GM12878 (cell line): ENCODE measurements around the gene C1GALT1C1. TPM values are rescaled to one million over a fixed set of nuclear protein-coding genes. Genes with fewer than 3 reads are reported as not detected.

ENCODE experiments used
- ATAC-seq: fragments of 200-7000 bp; cut with Tn5 transposase; 3 replicates; pipeline ENCODE4 v1.9.1; 2020; ENCODE audit warnings: mild to moderate bottlenecking, moderate library complexity
- BruUV-seq: library from RNA; stranded (reverse); fragments of 400-500 nt; replicated peaks from 2 replicates; lab custom pipeline; 2021; lab: Mats Ljungman, UMichigan
- CTCF ChIA-PET: fragments of 300-600 bp; sonication (Branson Sonifier 250); formaldehyde crosslinking; extraction: SDS; loops from one replicate; lab custom pipeline; 2021; ENCODE audit warnings: inconsistent platforms; lab: Yijun Ruan, JAX
- POLR2A ChIA-PET: fragments of 350-600 bp; formaldehyde crosslinking; extraction: SDS; loops from one replicate; lab custom pipeline; 2021; ENCODE audit warnings: inconsistent platforms; lab: Charles Lee
- RAD21 ChIA-PET: fragments of 300-600 bp; sonication (Branson Sonifier 250); formaldehyde crosslinking; loops from one replicate; lab custom pipeline; 2023; ENCODE audit warnings: antibody characterized with exemption; ENCODE audit not compliant: unreplicated experiment; lab: Charles Lee
- SMC1A ChIA-PET: fragments of 300-600 bp; sonication (Branson Sonifier 250); formaldehyde crosslinking; loops from one replicate; lab custom pipeline; 2023; ENCODE audit not compliant: unreplicated experiment, uncharacterized antibody; lab: Charles Lee
- DNase-seq: peaks from one replicate; pipeline ENCODE4 v3.0.0-alpha.2; 2011; ENCODE audit warnings: low read depth, low spot score
- FAIRE-seq: peaks from 3 replicates; lab custom pipeline; 2011; peaks lifted over from hg19 to GRCh38; lab: Jason Lieb, UNC
- H2AFZ ChIP-seq: 2 replicates; pipeline ENCODE4 v1.6.0; 2011; ENCODE audit warnings: low read depth, low read length, control low read depth; ENCODE audit not compliant: control insufficient read depth
- H3K27ac ChIP-seq: 2 replicates; pipeline ENCODE4 v1.5.1; 2011; ENCODE audit warnings: control low read depth; ENCODE audit not compliant: control insufficient read depth, insufficient read depth
- H3K27me3 ChIP-seq, 2 experiments: replicated peaks in 1 of 2; 2 replicates each; pipeline versions ENCODE4 v1.6.0 to v1.6.1; 2011; ENCODE audit warnings: low read length in 1 of 2; ENCODE audit not compliant: control insufficient read depth in 2 of 2, insufficient read depth in 2 of 2
- H3K36me3 ChIP-seq, 2 experiments: 2 replicates each; pipeline ENCODE4 v1.5.1; 2011; ENCODE audit warnings: low read length in 1 of 2; ENCODE audit not compliant: control insufficient read depth in 2 of 2, insufficient read depth in 2 of 2
- H3K4me1 ChIP-seq: 2 replicates; pipeline ENCODE4 v1.6.1; 2011; ENCODE audit warnings: mild to moderate bottlenecking, low read length, moderate library complexity, mixed read lengths; ENCODE audit not compliant: control insufficient read depth, insufficient read depth
- H3K4me2 ChIP-seq: 2 replicates; pipeline ENCODE4 v1.6.0; 2011; ENCODE audit warnings: control low read depth; ENCODE audit not compliant: control insufficient read depth, insufficient read depth
- H3K4me3 ChIP-seq: fragments of 200-600 bp; sonication (generic); 2 replicates; pipeline ENCODE4 v1.5.1; 2016
- H3K79me2 ChIP-seq: 2 replicates; pipeline ENCODE4 v1.6.0; 2011; ENCODE audit warnings: low read length; ENCODE audit not compliant: control insufficient read depth, insufficient read depth
- H3K9ac ChIP-seq: 2 replicates; pipeline ENCODE4 v1.8.0; 2011; ENCODE audit warnings: low read length, control low read depth, mixed read lengths; ENCODE audit not compliant: control insufficient read depth, insufficient read depth
- H3K9me3 ChIP-seq: replicated peaks from 3 replicates; pipeline ENCODE4 v1.5.1; 2011; ENCODE audit warnings: mild to moderate bottlenecking, low read length; ENCODE audit not compliant: control insufficient read depth, insufficient read depth
- H4K20me1 ChIP-seq: 2 replicates; pipeline ENCODE4 v1.6.0; 2011; ENCODE audit not compliant: control insufficient read depth, insufficient read depth
- BACH1 ChIP-seq: fragments of 450-650 bp; IDR thresholded peaks from 2 replicates; pipeline ENCODE4 v1.6.1; 2017; ENCODE audit warnings: mild to moderate bottlenecking, borderline replicate concordance
- CBFB ChIP-seq: IDR thresholded peaks from 2 replicates; pipeline ENCODE4 v1.6.1; 2016; ENCODE audit warnings: antibody characterized with exemption, low read depth
- CBX5 ChIP-seq: sonication (generic); IDR thresholded peaks from 2 replicates; pipeline ENCODE4 v1.6.1; 2016; ENCODE audit warnings: low read depth, moderate library complexity, mild to moderate bottlenecking, inconsistent platforms
- EED ChIP-seq: sonication (generic); IDR thresholded peaks from 2 replicates; pipeline ENCODE4 v1.6.1; 2016; ENCODE audit warnings: antibody characterized with exemption, low read depth
- MTA3 ChIP-seq: IDR thresholded peaks from 2 replicates; pipeline ENCODE4 v1.6.1; 2012; ENCODE audit warnings: low read length, inconsistent platforms, borderline replicate concordance
- RB1 ChIP-seq: fragments of 450-650 bp; formaldehyde crosslinking; IDR thresholded peaks from 2 replicates; pipeline ENCODE4 v1.6.1; 2017; ENCODE audit warnings: mild to moderate bottlenecking, borderline replicate concordance
- TCF12 ChIP-seq: IDR thresholded peaks from 2 replicates; pipeline ENCODE4 v1.6.1; 2011; ENCODE audit warnings: low read depth, mild to moderate bottlenecking, low read length
- ZNF24 ChIP-seq: fragments of 450-650 bp; IDR thresholded peaks from 2 replicates; pipeline ENCODE4 v1.6.1; 2017; ENCODE audit warnings: antibody characterized with exemption, mild to moderate bottlenecking
- WGBS: methylation state at CpG from one replicate; pipeline ENCODE4 v1.1.6; 2016; ENCODE audit warnings: low lambda C conversion rate; ENCODE audit not compliant: insufficient replicate concordance, insufficient coverage; ENCODE audit errors: missing lambda C conversion rate; 5-methylcytosine and 5-hydroxymethylcytosine counted together
- in situ Hi-C: fragments of 300-500 bp; cut with MboI; formaldehyde crosslinking; loops from 9 replicates; pipeline ENCODE4 v1.14.3; 2018; ENCODE audit warnings: mixed read lengths
- intact Hi-C: fragments of 100-400 bp; cut with micrococcal nuclease; formaldehyde crosslinking; loops from one replicate; pipeline ENCODE4 v1.14.2; 2022; ENCODE audit not compliant: unreplicated experiment
- polyA plus RNA-seq, 11 experiments: library from polyadenylated mRNA; depleted of rRNA in 4 of 11; unstranded in 6 of 11; stranded (reverse) in 5 of 11; fragments of >200 nt; fragmentation: Nextera tagmentation in 4 of 11; fragmentation: Illumina TruSeq in 1 of 11; extraction: Ambion mirVana in 4 of 11; extraction: Trizol in 1 of 11; gene quantifications; 1 replicate in 1 of 11; 2 replicates in 10 of 11; pipeline versions ENCODE4 v1.2.1 to v1.2.3, GENCODE V29; 2011 to 2016; ENCODE audit warnings: inconsistent platforms in 2 of 11, missing spikeins in 2 of 11, low read depth in 1 of 11
- total RNA-seq, 4 experiments: library from RNA; depleted of rRNA in 3 of 4; stranded (reverse); fragments of >200 nt in 3 of 4; fragmentation: Illumina TruSeq in 1 of 4; extraction: Trizol in 1 of 4; gene quantifications; 2 replicates each; pipeline versions ENCODE4 v1.2.1 to v1.2.3, GENCODE V29; 2013 to 2021
- TF ChIP-seq, protein P1 (sequence below): IDR thresholded peaks from 2 replicates; pipeline ENCODE4 v1.6.1; 2012; ENCODE audit warnings: improper control_type of control experiment, low read depth, low read length; ENCODE audit not compliant: insufficient replicate concordance
- TF ChIP-seq, protein P2 (sequence below): IDR thresholded peaks from 2 replicates; pipeline ENCODE4 v1.6.1; 2011; ENCODE audit warnings: low read depth, low read length, improper control_type of control experiment, borderline replicate concordance
- TF ChIP-seq, protein P3 (sequence below): fragments of 450-650 bp; IDR thresholded peaks from 2 replicates; pipeline ENCODE4 v1.6.1; 2018; ENCODE audit warnings: borderline replicate concordance, mild to moderate bottlenecking; ENCODE audit not compliant: partially characterized antibody

The C1GALT1C1 gene
- total and polyA plus RNA-seq, 10 of the 15 experiments (the other 5 are each of a cell fraction or from before 2014, with no cell fraction given): 11.6 to 71.7 (median 22.5) TPM

DNA sequence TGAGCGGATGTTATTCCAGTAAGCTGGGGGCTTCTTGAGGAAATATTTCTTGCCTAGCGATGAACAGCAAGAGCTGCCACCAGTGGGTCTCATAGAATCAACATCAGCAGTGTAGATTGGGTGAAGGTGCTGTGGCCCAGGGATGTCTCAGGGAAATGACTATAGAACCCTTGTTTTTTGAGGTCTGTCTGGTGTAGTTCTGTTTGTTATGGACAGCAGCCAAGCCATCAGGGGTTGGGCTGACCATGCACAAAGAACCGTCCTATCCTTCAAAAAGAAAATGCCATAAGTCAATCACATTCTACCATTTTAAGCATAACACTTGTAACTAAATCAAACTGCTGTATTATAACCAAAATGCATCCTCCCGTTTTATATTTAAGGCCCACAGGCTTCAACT, 17.3 kb upstream of the C1GALT1C1 start (continued):
- TF ChIP-seq, protein P1, sequence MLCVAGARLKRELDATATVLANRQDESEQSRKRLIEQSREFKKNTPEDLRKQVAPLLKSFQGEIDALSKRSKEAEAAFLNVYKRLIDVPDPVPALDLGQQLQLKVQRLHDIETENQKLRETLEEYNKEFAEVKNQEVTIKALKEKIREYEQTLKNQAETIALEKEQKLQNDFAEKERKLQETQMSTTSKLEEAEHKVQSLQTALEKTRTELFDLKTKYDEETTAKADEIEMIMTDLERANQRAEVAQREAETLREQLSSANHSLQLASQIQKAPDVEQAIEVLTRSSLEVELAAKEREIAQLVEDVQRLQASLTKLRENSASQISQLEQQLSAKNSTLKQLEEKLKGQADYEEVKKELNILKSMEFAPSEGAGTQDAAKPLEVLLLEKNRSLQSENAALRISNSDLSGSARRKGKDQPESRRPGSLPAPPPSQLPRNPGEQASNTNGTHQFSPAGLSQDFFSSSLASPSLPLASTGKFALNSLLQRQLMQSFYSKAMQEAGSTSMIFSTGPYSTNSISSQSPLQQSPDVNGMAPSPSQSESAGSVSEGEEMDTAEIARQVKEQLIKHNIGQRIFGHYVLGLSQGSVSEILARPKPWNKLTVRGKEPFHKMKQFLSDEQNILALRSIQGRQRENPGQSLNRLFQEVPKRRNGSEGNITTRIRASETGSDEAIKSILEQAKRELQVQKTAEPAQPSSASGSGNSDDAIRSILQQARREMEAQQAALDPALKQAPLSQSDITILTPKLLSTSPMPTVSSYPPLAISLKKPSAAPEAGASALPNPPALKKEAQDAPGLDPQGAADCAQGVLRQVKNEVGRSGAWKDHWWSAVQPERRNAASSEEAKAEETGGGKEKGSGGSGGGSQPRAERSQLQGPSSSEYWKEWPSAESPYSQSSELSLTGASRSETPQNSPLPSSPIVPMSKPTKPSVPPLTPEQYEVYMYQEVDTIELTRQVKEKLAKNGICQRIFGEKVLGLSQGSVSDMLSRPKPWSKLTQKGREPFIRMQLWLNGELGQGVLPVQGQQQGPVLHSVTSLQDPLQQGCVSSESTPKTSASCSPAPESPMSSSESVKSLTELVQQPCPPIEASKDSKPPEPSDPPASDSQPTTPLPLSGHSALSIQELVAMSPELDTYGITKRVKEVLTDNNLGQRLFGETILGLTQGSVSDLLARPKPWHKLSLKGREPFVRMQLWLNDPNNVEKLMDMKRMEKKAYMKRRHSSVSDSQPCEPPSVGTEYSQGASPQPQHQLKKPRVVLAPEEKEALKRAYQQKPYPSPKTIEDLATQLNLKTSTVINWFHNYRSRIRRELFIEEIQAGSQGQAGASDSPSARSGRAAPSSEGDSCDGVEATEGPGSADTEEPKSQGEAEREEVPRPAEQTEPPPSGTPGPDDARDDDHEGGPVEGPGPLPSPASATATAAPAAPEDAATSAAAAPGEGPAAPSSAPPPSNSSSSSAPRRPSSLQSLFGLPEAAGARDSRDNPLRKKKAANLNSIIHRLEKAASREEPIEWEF: no peak
- no peak for TF ChIP-seq ZNF24
- TF ChIP-seq, protein P2, sequence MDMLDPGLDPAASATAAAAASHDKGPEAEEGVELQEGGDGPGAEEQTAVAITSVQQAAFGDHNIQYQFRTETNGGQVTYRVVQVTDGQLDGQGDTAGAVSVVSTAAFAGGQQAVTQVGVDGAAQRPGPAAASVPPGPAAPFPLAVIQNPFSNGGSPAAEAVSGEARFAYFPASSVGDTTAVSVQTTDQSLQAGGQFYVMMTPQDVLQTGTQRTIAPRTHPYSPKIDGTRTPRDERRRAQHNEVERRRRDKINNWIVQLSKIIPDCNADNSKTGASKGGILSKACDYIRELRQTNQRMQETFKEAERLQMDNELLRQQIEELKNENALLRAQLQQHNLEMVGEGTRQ: no peak
- no peak for TF ChIP-seq MTA3

DNA sequence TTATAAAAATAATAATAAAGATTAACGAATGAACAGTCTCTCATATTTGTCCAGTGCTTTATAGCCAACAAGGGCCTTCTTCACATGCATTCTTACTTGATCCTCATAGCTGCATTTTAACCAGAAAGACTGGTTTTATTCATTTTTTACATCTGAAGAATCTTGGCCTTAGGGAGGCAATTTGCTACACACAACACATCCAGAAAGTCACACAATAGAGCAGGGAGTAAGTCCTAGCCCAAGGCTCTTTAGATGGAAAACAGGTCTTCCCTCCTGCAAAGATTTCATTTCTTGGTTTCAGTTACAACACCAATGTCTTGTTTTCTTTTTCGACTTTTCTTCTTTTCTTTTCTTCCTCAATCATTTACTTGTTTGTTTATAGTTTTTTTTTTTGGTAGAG, 13.0 kb upstream of the C1GALT1C1 start:
- FAIRE-seq (no peak), DNase-seq (no peak), ATAC-seq (no peak)
- H3K4me2 ChIP-seq: no peak overlapping the region
- H3K36me3 ChIP-seq: no peaks in the 10 kb centered on the region
- ChIA-PET SMC1A (no interaction called here), CTCF (no interaction called here), POLR2A (interaction anchor here (0.7 kb wide), 1 partner anchor 559 kb away, joined by 5 read pairs; no protein-coding TSS in a partner anchor), RAD21 (no interaction called here)
- no peak overlapping the region for H3K9ac ChIP-seq
- no TSS peak for BruUV-seq
- no peak overlapping the region for H3K27ac ChIP-seq
- no peaks in the 10 kb centered on the region for H4K20me1 ChIP-seq
- in situ Hi-C loops (no loop called here), intact Hi-C loops (no loop called here)
- no peaks in the 10 kb centered on the region for H3K27me3 ChIP-seq
- 42% methylated on average over 2 of the region's 2 CpGs for WGBS
- no peaks in the 10 kb centered on the region for H3K4me1 ChIP-seq
- H3K79me2 ChIP-seq: no peaks in the 10 kb centered on the region
- H3K4me3 ChIP-seq: no peak overlapping the region
- no peaks in the 10 kb centered on the region for H3K9me3 ChIP-seq
- H2AFZ ChIP-seq: no peak overlapping the region
- TF ChIP-seq, protein P3, sequence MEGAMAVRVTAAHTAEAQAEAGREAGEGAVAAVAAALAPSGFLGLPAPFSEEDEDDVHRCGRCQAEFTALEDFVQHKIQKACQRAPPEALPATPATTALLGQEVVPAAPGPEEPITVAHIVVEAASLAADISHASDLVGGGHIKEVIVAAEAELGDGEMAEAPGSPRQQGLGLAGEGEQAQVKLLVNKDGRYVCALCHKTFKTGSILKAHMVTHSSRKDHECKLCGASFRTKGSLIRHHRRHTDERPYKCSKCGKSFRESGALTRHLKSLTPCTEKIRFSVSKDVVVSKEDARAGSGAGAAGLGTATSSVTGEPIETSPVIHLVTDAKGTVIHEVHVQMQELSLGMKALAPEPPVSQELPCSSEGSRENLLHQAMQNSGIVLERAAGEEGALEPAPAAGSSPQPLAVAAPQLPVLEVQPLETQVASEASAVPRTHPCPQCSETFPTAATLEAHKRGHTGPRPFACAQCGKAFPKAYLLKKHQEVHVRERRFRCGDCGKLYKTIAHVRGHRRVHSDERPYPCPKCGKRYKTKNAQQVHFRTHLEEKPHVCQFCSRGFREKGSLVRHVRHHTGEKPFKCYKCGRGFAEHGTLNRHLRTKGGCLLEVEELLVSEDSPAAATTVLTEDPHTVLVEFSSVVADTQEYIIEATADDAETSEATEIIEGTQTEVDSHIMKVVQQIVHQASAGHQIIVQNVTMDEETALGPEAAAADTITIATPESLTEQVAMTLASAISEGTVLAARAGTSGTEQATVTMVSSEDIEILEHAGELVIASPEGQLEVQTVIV: no peak
- TF ChIP-seq CBFB: no peak
- no peak for TF ChIP-seq BACH1
- TF ChIP-seq RB1: no peak
- TF ChIP-seq EED: no peak
- TF ChIP-seq CBX5: no peak
- no peak for TF ChIP-seq TCF12
